Neural progenitor cell (in vitro differentiated cells): ENCODE measurements around the gene NRF1. TPM values are rescaled to one million over a fixed set of nuclear protein-coding genes. Genes with fewer than 3 reads are reported as not detected.
A peak's percentile ranks its signal among the peaks of the same experiment; 100 is the strongest.

Experiments used
- DNase-seq: peaks from one replicate; pipeline ENCODE4 v3.0.0-alpha.2; 2016; ENCODE audit warnings: low spot score
- H2AFZ ChIP-seq: fragments of 200-600 bp; sonication (generic); replicated peaks from 2 replicates; pipeline ENCODE4 v1.6.1; 2016; ENCODE audit warnings: antibody characterized with exemption
- H3F3A ChIP-seq: fragments of 200-600 bp; sonication (generic); 2 replicates; pipeline ENCODE4 v1.6.1; 2016; ENCODE audit warnings: antibody characterized with exemption, low read depth
- H3K27ac ChIP-seq: fragments of 200-600 bp; sonication (generic); 2 replicates; pipeline ENCODE4 v1.5.1; 2016; ENCODE audit warnings: mild to moderate bottlenecking
- H3K27me3 ChIP-seq: fragments of 200-600 bp; sonication (generic); 2 replicates; pipeline ENCODE4 v1.6.1; 2016; ENCODE audit warnings: mild to moderate bottlenecking, moderate library complexity
- H3K36me3 ChIP-seq: fragments of 200-600 bp; sonication (generic); 2 replicates; pipeline ENCODE4 v1.5.1; 2016
- H3K4me1 ChIP-seq: fragments of 200-600 bp; sonication (generic); 2 replicates; pipeline ENCODE4 v1.6.1; 2016; ENCODE audit warnings: mixed run types
- H3K4me2 ChIP-seq: fragments of 200-600 bp; sonication (generic); 2 replicates; pipeline ENCODE4 v1.6.1; 2016
- H3K4me3 ChIP-seq: fragments of 200-600 bp; sonication (generic); 2 replicates; pipeline ENCODE4 v1.5.1; 2016
- H3K79me2 ChIP-seq: fragments of 200-600 bp; sonication (generic); 2 replicates; pipeline ENCODE4 v1.6.1; 2016; ENCODE audit warnings: low read depth
- H3K9ac ChIP-seq: fragments of 200-600 bp; sonication (generic); 2 replicates; pipeline ENCODE4 v1.6.1; 2016
- H3K9me3 ChIP-seq: fragments of 200-600 bp; sonication (generic); 2 replicates; pipeline ENCODE4 v1.5.1; 2016; ENCODE audit warnings: low read depth
- H4K20me1 ChIP-seq: fragments of 200-600 bp; sonication (generic); 2 replicates; pipeline ENCODE4 v1.6.1; 2016; ENCODE audit warnings: low read depth
- H3K27ac Mint-ChIP-seq: 3 replicates; pipeline ENCODE4 v1.8.0; 2021; ENCODE audit warnings: mixed read lengths
- H3K27me3 Mint-ChIP-seq: 2 replicates; pipeline ENCODE4 v1.8.0; 2022; ENCODE audit warnings: low read depth, mild to moderate bottlenecking, inconsistent platforms, moderate library complexity, mixed read lengths; ENCODE audit not compliant: insufficient read depth
- H3K36me3 Mint-ChIP-seq: 3 replicates; pipeline ENCODE4 v1.8.0; 2021; ENCODE audit warnings: mixed read lengths
- H3K4me1 Mint-ChIP-seq: 3 replicates; pipeline ENCODE4 v1.8.0; 2021; ENCODE audit warnings: mixed read lengths
- H3K4me3 Mint-ChIP-seq: 3 replicates; pipeline ENCODE4 v1.8.0; 2021; ENCODE audit warnings: mild to moderate bottlenecking, moderate library complexity, mixed read lengths
- H3K9me3 Mint-ChIP-seq: 3 replicates; pipeline ENCODE4 v1.8.0; 2020; ENCODE audit warnings: mixed read lengths
- EZH2 ChIP-seq: fragments of 200-600 bp; sonication (generic); IDR thresholded peaks from 2 replicates; pipeline ENCODE4 v1.6.1; 2017; ENCODE audit warnings: antibody characterized with exemption, mild to moderate bottlenecking, moderate library complexity
- EZH2phosphoT487 ChIP-seq: fragments of 200-600 bp; sonication (generic); IDR thresholded peaks from 2 replicates; pipeline ENCODE4 v1.6.1; 2017; ENCODE audit warnings: antibody characterized with exemption
- total RNA-seq: library from RNA; depleted of rRNA; stranded (reverse); fragments of >200 nt; gene quantifications from 2 replicates; pipeline ENCODE4 v1.2.3, GENCODE V29; 2015; ENCODE audit warnings: low replicate concordance
- TF ChIP-seq, protein P1 (sequence below): fragments of 200-600 bp; sonication (generic); IDR thresholded peaks from 2 replicates; pipeline ENCODE4 v1.5.1; 2017; ENCODE audit warnings: antibody characterized with exemption, mild to moderate bottlenecking

Gene NRF1
- total RNA-seq, 1 donor from 2014 or later = 22.9 TPM

DNA sequence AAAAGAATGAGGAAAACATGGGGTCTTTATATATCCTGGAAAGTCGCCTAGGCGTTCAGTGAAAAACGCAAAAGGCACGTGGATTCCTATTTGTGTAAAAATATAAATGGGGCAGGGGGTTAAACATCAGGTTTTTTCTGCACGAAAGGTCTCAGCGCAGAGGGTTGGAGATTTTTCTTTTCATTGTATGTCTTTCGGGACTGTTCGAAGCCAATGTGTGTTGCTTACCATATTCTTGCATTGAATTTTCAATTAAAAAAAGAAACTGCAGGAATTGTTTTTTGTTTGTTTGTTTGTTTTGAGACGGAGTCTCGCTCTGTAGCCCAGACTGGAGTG, 172.0 kb downstream of the NRF1 start:
- H3K9me3 ChIP-seq = no peaks in the 10 kb centered on the region
- H3K36me3 ChIP-seq = no peaks in the 10 kb centered on the region
- peaks cover 100% of the 10 kb centered on the region for H3K27me3 ChIP-seq
- H4K20me1 ChIP-seq = peaks cover 88% of the 10 kb centered on the region
- H3K9ac ChIP-seq = no peak overlapping the region
- H3K4me1 Mint-ChIP-seq = peaks cover 47% of the 10 kb centered on the region
- H3K4me1 ChIP-seq = peaks cover 43% of the 10 kb centered on the region
- peaks cover 67% of the 10 kb centered on the region for H3K27me3 Mint-ChIP-seq
- no peaks in the 10 kb centered on the region for H3K79me2 ChIP-seq
- H3K27ac ChIP-seq = no peak overlapping the region
- no peak overlapping the region for H3K27ac Mint-ChIP-seq
- peak overlapping the region; percentile 25 for H3K4me3 Mint-ChIP-seq
- no peak overlapping the region for H2AFZ ChIP-seq
- H3K9me3 Mint-ChIP-seq = no peaks in the 10 kb centered on the region
- H3F3A ChIP-seq = peaks cover 46% of the 10 kb centered on the region
- no peak for DNase-seq
- H3K4me3 ChIP-seq = no peak overlapping the region
- TF ChIP-seq EZH2 (no peak), EZH2phosphoT487 (peak; percentile 62)
- TF ChIP-seq, protein P1, sequence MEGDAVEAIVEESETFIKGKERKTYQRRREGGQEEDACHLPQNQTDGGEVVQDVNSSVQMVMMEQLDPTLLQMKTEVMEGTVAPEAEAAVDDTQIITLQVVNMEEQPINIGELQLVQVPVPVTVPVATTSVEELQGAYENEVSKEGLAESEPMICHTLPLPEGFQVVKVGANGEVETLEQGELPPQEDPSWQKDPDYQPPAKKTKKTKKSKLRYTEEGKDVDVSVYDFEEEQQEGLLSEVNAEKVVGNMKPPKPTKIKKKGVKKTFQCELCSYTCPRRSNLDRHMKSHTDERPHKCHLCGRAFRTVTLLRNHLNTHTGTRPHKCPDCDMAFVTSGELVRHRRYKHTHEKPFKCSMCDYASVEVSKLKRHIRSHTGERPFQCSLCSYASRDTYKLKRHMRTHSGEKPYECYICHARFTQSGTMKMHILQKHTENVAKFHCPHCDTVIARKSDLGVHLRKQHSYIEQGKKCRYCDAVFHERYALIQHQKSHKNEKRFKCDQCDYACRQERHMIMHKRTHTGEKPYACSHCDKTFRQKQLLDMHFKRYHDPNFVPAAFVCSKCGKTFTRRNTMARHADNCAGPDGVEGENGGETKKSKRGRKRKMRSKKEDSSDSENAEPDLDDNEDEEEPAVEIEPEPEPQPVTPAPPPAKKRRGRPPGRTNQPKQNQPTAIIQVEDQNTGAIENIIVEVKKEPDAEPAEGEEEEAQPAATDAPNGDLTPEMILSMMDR = no peak
- H3K4me2 ChIP-seq = no peak overlapping the region
- no peaks in the 10 kb centered on the region for H3K36me3 Mint-ChIP-seq

DNA sequence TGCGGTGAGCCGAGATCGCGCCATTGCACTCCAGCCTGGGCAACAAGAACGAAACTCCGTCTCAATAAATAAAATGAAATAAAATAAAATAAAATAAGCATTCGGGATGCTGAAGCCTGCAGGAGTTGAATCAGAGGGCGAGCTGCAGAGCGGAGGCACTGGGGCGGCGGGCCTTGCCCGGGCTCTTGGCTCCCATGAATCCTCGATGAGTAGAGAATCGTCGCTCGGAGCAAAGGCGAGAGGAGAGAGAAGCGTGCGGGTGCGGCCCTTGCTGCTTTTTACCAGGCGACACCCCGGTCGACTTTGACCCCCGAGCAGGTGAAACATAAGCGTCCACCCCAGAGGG, 172.9 kb downstream of the NRF1 start:
- TF ChIP-seq EZH2phosphoT487 (no peak), EZH2 (no peak)
- TF ChIP-seq, protein P1 = no peak
- peak; percentile 24 for DNase-seq
- no peaks in the 10 kb centered on the region for H3K9me3 Mint-ChIP-seq
- no peak overlapping the region for H3K4me3 ChIP-seq
- H3K36me3 ChIP-seq = no peaks in the 10 kb centered on the region
- no peak overlapping the region for H3K27ac Mint-ChIP-seq
- peaks cover 34% of the 10 kb centered on the region for H3K4me1 ChIP-seq
- H2AFZ ChIP-seq = no peak overlapping the region
- no peaks in the 10 kb centered on the region for H3K79me2 ChIP-seq
- H3K27ac ChIP-seq = no peak overlapping the region
- peaks cover 48% of the 10 kb centered on the region for H3K4me1 Mint-ChIP-seq
- H3K4me2 ChIP-seq = peak overlapping the region; percentile 73
- peaks cover 79% of the 10 kb centered on the region for H4K20me1 ChIP-seq
- peaks cover 100% of the 10 kb centered on the region for H3K27me3 ChIP-seq
- peaks cover 65% of the 10 kb centered on the region for H3K27me3 Mint-ChIP-seq
- no peaks in the 10 kb centered on the region for H3K9me3 ChIP-seq
- no peak overlapping the region for H3K4me3 Mint-ChIP-seq
- no peak overlapping the region for H3K9ac ChIP-seq
- H3K36me3 Mint-ChIP-seq = no peaks in the 10 kb centered on the region
- peaks cover 45% of the 10 kb centered on the region for H3F3A ChIP-seq

- Histone ChIP-seq H3K4me3 (peak overlapping the region; percentile 29), H3K4me2 (peak overlapping the region; percentile 73), H3K79me2 (no peaks in the 10 kb centered on the region), H3K36me3 (no peaks in the 10 kb centered on the region), H3K4me1 (peaks cover 33% of the 10 kb centered on the region), H4K20me1 (peaks cover 76% of the 10 kb centered on the region), H3F3A (peaks cover 43% of the 10 kb centered on the region), H3K27me3 (peaks cover 100% of the 10 kb centered on the region), H3K9me3 (no peaks in the 10 kb centered on the region), H3K9ac (no peak overlapping the region), H2AFZ (no peak overlapping the region), H3K27ac (no peak overlapping the region)
- Mint-ChIP-seq H3K27me3 (peaks cover 70% of the 10 kb centered on the region), H3K27ac (no peak overlapping the region), H3K36me3 (no peaks in the 10 kb centered on the region), H3K4me1 (peaks cover 50% of the 10 kb centered on the region), H3K9me3 (no peaks in the 10 kb centered on the region), H3K4me3 (peak overlapping the region; percentile 56)
- peak; percentile 54 for DNase-seq
- peak; percentile 61 for TF ChIP-seq EZH2
- peak; percentile 75 for TF ChIP-seq EZH2phosphoT487
- TF ChIP-seq, protein P1 = no peak
Measured at GRCh38 chr7:129784783-129785684, 173.5 kb downstream of the NRF1 start.
